HT1080 (cell line): ENCODE results near the gene DNAJC6. TPM values are rescaled to one million over a fixed set of nuclear protein-coding genes. Genes with fewer than 3 reads are reported as not detected.
A peak's percentile ranks its signal among the peaks of the same experiment; 100 is the strongest.

Source experiments
- DNase-seq: peaks from one replicate; pipeline ENCODE4 v3.0.0-alpha.2; 2015; ENCODE audit warnings: low read depth
- total RNA-seq: library from RNA; depleted of rRNA; stranded (reverse); fragments of >200 nt; shearing (Covaris generic); gene quantifications from 2 replicates; pipeline ENCODE4 v1.2.3, GENCODE V29; 2014

The DNAJC6 gene
- total RNA-seq, 1 experiment from 2014 or later, result 3.3 TPM

DNA sequence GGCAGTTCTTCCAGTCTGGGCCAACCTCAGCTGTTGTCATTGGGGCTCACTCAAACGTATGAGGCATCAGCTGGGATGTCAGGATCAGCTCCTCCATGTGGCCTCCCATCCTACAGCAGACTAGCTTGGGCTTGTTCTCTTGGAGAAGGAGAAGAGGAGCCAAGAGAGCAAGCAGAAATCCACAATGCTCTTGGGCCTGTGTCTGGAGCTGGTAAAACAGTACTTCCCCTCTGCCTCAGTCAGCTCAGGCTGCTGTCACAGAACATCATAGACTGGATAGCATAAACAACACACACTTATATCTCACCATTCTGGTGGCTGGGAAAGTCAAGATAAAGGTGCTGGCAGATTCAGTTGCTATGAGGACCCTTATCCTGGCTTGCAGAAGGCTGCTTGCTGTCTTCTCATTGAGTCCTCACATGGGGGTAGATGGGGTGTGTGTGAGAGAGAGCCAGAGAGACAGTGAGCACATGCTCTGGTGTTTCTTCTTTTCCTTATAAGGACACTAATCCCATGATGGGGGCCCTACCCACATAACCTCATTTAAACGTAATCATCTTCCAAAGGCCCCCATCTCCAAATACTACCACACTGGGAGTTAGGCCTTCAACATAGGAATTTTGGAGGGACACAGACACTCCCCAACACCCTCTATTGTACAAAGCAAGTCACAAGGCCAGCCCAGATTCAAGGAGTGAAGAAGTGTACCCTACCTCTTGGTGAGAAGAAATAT lies 16.3 kb upstream of the DNAJC6 start:
- no peak for DNase-seq

- DNase-seq, result no peak
Measured at GRCh38 chr1:65297706-65298105, 11.6 kb upstream of the DNAJC6 start.

DNA sequence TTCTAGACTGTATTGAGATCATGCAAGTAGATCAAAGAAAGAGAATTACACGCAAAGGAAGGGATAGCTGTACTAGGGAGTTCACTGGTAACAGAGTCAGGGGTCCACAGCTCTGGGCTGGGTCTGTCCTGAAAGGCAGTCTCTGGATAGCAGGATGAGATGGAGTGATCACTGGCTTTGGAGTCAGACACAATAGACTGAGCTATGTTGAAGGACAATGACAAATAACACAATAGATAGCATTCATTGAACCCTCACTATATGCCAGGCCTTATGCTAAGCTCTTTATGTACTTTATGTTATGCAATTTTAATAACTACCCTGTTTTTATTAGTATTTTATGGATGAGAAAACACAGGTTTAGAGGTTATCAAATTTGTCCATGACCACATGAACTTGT lies 10.0 kb upstream of the DNAJC6 start:
- no peak for DNase-seq

DNA sequence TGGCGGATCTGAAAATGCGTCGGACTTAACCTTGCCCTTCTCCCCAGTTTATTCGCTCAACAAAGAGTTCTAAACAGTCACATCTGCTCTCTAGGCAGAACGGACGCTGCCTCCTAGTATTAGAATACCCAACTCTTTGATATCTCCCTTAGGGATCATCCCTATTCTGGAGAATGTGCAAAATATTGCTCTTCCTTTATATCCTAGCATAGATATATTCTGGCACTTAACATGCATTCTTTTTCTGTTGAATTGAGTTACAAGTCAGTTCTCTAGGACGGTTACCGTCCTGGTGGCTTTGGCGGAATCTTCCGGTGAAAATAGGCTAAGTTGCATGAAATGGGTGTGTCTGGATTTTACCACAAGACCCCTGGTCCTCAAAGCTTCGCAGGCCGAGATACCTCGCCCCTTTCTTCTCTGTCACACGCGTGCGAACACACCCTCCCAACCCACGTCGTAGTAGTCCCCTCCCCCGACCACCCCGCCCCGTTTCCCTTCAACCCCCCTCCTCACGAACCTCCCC lies 501 bp upstream of the DNAJC6 start:
- no peak for DNase-seq

DNA sequence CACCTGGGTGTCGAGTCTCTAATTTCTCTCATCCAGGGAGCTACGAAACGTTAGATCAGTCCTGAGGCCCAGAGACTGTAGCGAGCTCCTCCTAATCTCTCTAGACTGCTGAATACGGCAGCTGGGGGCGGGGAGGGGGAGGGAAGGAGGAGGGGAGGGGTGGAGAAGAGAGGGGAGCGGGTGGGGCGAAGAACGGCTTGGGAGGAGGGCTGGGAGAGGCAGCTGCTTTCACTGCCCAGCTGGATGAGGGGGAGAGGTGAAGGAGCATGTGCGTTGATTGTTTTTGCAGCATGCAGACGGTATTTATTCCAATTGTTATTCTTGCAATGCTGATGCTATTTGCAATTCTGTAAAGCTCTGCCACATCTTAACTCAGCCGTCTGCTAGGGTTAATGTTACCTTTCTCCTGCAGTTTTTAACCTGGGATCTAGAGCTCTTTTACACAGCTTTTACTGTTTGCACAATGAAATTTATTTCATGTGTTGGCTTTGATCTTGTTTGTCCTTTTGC lies 790 bp downstream of the DNAJC6 start:
- DNase-seq, result no peak

DNA sequence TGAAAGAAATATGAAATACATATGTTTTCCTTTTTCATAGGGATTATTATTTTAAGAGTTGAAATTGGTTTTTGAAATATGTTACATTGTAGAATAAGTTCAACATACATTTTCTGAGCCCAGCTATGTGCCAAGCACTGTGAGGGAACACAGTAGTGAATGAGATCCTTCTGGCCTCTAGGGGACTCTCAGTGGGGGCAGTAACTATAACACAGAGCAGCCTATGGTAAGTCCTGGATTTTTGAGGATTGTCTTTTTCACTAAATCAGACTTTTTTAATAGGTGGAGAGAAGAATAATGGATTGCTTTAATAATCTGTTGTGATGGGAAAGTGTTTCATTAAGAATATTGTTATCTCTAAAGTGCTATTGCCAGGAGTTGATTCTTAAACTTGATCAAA lies 2.4 kb downstream of the DNAJC6 start:
- no peak for DNase-seq

DNA sequence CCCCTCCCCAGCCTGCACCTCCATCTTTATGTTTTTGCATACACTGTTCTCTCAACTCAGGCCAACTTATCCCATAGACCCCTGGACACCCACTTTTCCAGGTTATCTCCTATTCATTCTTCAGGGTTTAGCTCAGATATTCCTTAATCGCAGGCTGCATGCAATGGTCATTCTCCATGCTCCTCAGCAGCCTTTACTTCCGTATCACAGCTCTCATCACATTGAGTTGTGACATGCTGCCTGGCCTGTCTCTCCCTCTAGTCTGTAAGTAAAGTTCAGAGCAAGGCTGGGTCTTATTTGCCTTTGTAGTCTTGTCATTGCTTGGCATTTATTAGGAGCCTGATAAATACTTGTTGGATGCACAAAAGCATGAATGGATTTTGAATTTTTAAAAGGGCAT lies 6.9 kb downstream of the DNAJC6 start:
- DNase-seq, result no peak

DNA sequence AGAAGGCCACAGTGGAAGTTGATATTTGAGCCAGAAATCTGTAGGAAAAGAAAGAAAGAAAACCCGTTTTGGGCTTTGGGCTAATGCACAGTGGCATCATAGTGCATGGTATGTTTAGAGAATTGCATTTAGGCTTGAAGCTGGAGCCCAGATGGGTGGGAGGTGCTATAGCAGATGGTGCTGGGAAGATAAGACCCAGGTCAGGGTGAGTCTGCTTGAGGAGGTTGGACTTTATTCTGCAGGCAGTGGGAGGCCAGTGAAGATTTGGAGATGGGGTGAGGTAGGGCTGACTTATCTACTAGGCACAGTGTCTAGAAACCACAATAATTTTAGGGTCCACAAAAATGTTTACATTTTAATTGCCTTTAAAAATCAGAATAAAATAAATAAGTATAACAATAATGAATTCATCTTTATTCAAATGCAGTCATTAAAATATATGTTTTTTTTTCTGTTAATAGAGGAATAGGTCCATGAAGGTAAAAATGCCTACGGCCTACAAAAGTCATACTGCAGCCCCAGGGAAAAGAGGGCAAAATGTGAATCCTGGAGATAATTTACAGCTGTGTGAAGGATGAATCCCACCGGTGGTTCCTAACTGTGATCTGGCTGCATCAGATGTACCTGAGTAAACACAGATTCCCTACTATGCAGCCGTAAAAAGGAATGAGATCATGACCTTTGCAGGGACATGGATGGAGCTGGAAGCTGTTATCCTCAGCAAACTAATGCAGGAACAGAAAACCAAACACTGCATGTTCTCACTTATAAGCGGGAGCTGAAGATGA lies 8.7 kb downstream of the DNAJC6 start:
- no peak for DNase-seq

- DNase-seq, result no peak
Measured at GRCh38 chr1:65319141-65319540, 9.8 kb downstream of the DNAJC6 start.

- no peak for DNase-seq
Measured at GRCh38 chr1:65319754-65320153, 10.4 kb downstream of the DNAJC6 start.

GRCh38 chr1:65321879-65322278 lies 12.5 kb downstream of the DNAJC6 start:
- DNase-seq, result no peak

- peak; percentile 57 for DNase-seq
Measured at GRCh38 chr1:65323246-65323645, 13.9 kb downstream of the DNAJC6 start.

- DNase-seq, result no peak
Measured at GRCh38 chr1:65330021-65330420, 20.7 kb downstream of the DNAJC6 start.

GRCh38 chr1:65330822-65331221 lies 21.5 kb downstream of the DNAJC6 start:
- no peak for DNase-seq

GRCh38 chr1:65332821-65333220 lies 23.5 kb downstream of the DNAJC6 start:
- no peak for DNase-seq

GRCh38 chr1:65334081-65334480 lies 24.7 kb downstream of the DNAJC6 start:
- DNase-seq, result no peak

- DNase-seq, result peak; percentile 18
Measured at GRCh38 chr1:65339866-65340468, 30.6 kb downstream of the DNAJC6 start.

DNA sequence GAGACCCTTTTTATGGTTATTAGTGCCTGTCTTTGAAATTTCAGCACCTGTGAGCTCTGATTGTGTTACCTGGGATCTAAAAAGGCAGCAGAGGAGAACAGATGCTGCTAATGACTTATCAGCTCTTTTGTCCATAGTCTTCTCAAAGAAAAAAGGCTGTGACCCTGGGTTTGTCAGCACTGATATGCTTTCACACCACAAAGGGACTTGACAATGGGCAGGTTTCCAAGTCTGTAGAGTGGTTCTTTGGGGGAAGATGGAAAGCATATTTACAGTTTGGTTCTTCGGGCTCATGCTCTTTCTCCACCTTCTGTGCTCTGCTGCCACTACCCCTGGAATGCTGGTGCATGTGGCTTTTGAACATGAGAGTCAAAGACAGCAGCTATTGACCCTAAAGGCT lies 32.0 kb downstream of the DNAJC6 start:
- no peak for DNase-seq

DNA sequence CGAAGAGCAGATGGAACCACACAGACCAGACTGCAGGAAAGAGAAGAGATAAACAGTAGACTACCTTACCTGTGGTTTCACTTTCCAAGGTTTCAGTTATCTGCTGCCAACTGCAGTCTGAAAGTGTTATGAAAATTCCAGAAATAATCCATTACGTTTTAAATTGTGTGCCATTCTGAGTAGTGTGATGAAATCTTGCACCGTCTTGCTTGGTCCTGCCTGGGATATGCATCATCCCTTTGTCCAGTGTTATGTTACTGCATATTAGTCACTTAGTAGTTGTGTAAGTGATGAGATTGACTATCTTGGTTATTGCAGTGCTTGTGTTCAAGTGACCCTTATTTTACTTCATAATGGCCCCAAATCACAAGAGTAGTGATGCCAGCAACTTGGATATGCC lies 33.9 kb downstream of the DNAJC6 start:
- peak; percentile 44 for DNase-seq

DNA sequence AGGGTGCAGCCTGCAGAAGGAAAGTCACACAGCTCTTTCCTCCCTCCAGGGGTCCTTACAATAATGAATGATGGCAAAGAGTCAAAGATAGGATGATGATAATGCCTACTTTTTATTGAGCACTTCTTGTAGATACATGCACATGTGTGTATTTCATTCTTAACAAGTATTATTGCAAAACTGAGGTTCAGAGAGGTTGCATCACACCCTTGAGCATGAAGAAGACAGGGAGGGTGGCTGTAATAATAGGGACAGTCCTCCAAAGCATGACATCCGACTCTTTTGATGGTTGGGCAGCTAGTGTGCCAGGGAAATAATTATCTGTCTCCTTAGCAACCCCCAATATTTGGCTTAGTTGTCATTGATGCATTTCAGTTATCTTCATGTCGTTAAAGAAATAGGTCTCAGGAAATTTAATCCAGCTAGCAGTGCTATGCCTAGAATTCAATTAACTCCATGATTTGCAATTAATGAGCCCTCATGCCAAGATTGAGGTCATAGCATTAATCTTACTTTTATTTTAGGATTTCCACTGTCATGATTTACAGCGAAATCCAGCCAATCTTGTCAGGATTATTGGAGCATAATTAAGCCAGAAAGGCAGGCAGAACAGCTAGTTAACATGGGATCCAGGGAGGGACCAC lies 35.0 kb downstream of the DNAJC6 start:
- DNase-seq, result no peak

- DNase-seq, result no peak
Measured at GRCh38 chr1:65346190-65346589, 36.8 kb downstream of the DNAJC6 start.
